Fibroblast of villous mesenchyme (primary cell): Measurements from ENCODE around the gene SLC8A1. TPM values are rescaled to one million over a fixed set of nuclear protein-coding genes. Genes with fewer than 3 reads are reported as not detected.

Source experiments
- DNase-seq: peaks from one replicate; pipeline ENCODE4 v3.0.0-alpha.2; 2010; ENCODE audit warnings: low read depth
- H3K4me3 ChIP-seq: 2 replicates; pipeline ENCODE4 v1.5.1; 2011; ENCODE audit warnings: low read depth, mild to moderate bottlenecking, low read length
- total RNA-seq: library from RNA; depleted of rRNA; stranded (reverse); fragments of >200 nt; gene quantifications from 2 replicates; pipeline ENCODE4 v1.2.3, GENCODE V29; 2012
- TF ChIP-seq, protein P1 (sequence below): IDR thresholded peaks from 2 replicates; pipeline ENCODE4 v1.5.1; 2012; ENCODE audit warnings: low read depth, mild to moderate bottlenecking, low read length; ENCODE audit not compliant: insufficient read depth

SLC8A1 gene
- total RNA-seq, 1 donor: 98.9 TPM

GRCh38 chr2:40048506-40048905, 403.4 kb downstream of the SLC8A1 start:
- no peak overlapping the region for H3K4me3 ChIP-seq
- TF ChIP-seq, protein P1, sequence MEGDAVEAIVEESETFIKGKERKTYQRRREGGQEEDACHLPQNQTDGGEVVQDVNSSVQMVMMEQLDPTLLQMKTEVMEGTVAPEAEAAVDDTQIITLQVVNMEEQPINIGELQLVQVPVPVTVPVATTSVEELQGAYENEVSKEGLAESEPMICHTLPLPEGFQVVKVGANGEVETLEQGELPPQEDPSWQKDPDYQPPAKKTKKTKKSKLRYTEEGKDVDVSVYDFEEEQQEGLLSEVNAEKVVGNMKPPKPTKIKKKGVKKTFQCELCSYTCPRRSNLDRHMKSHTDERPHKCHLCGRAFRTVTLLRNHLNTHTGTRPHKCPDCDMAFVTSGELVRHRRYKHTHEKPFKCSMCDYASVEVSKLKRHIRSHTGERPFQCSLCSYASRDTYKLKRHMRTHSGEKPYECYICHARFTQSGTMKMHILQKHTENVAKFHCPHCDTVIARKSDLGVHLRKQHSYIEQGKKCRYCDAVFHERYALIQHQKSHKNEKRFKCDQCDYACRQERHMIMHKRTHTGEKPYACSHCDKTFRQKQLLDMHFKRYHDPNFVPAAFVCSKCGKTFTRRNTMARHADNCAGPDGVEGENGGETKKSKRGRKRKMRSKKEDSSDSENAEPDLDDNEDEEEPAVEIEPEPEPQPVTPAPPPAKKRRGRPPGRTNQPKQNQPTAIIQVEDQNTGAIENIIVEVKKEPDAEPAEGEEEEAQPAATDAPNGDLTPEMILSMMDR: no peak
- no peak for DNase-seq

- TF ChIP-seq, protein P1: no peak
- no peak for DNase-seq
- H3K4me3 ChIP-seq: no peak overlapping the region
Observed at GRCh38 chr2:40047406-40047805, 404.5 kb downstream of the SLC8A1 start.
